ENCODE results near the gene GNA12. TPM values are rescaled to one million over a fixed set of nuclear protein-coding genes. Genes with fewer than 3 reads are reported as not detected.

The GNA12 gene
- total and polyA plus RNA-seq, 9 of the 15 experiments (the other 6 are each of a cell fraction or from before 2014, with no cell fraction given), result 0.65 to 32.7 (median 9.6) TPM

DNA sequence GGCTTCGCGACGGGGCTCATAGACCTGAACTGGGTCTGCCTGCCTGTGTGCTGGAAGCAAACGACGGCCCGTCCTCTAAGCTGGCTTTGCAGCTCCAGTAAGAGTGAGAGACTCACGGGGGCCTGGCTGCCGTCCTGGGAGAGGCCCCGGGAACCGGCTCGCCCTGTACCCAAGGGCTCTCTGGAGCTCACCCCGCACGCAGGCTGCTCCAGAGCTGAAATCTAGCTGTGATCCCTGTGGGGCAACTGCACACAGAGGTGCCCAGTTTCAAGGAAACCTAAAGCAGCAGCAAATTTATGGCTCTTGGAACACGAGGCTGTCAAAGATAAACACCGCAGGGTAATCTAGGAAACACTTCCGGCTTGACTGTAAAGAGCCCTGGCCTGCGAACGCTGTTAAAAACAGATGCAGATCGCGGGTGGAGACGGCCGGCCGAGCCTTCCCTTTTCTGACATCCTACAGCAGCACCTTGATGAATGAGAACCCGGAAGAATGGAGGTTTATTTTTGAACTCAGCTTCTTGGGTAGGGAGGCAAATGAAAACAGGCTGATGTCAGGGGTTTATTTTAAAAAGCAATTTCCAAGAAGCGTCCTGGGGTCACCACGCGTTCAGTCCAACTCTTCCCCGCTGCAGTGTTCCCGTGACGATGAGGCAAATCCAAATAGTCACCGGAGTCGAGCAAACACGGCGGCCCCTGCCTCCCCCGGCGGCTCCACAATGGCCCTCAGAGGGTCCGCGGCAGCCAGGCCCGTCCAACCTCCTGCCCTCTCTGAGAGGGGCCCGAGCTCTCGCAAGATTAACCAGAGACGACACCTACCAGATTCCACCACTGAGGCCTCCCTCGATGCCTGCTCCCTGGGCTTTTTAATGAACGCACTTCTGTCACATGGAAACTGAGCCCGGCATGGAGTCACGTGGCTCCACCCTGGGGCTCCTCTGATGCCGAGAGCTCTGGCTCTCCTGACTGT, 126.5 kb downstream of the GNA12 start (continued):
- peak; percentile 54; the same call in 1 of the 2 replicates for TF ChIP-seq ZBTB40 (IDR thresholded peaks at IDR 0.05)
- no peak for TF ChIP-seq ZBTB40 (CRISPR knock-in tag; IDR thresholded peaks at IDR 0.05)
- TF ChIP-seq XRCC5 (IDR thresholded peaks at IDR 0.05; ENCODE audit: low read depth, low read length), result 0 out of 2 replicates have a peak, but pooled peaks have one; percentile 16
- peak; percentile 86 for TF ChIP-seq NR2C1 (IDR thresholded peaks at IDR 0.05)
- peak; percentile 87 for TF ChIP-seq NR2C1 (tag; IDR thresholded peaks at IDR 0.05)
- peak; percentile 59 for TF ChIP-seq GATA2 (CRISPR knock-in tag; IDR thresholded peaks at IDR 0.05)
- TF ChIP-seq, protein P1, sequence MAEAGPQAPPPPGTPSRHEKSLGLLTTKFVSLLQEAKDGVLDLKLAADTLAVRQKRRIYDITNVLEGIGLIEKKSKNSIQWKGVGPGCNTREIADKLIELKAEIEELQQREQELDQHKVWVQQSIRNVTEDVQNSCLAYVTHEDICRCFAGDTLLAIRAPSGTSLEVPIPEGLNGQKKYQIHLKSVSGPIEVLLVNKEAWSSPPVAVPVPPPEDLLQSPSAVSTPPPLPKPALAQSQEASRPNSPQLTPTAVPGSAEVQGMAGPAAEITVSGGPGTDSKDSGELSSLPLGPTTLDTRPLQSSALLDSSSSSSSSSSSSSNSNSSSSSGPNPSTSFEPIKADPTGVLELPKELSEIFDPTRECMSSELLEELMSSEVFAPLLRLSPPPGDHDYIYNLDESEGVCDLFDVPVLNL (CRISPR knock-in tag; IDR thresholded peaks at IDR 0.05; ENCODE audit: low read depth), result no peak
- 0 out of 2 replicates have a peak, but pooled peaks have one; percentile 50 for TF ChIP-seq KLF1 (tag; IDR thresholded peaks at IDR 0.05)
- 0 out of 2 replicates have a peak, but pooled peaks have one; percentile 19 for TF ChIP-seq TRIM28 (IDR thresholded peaks at IDR 0.05)
- TF ChIP-seq SP1 (CRISPR knock-in tag; IDR thresholded peaks at IDR 0.05), result 0 out of 2 replicates have a peak, but pooled peaks have one; percentile 42
- TF ChIP-seq JUN (IDR thresholded peaks at IDR 0.05; ENCODE audit: borderline replicate concordance, low read depth, low read length), result no peak
- 0 out of 2 replicates have a peak, but pooled peaks have one; percentile 24 for TF ChIP-seq JUN (CRISPR knock-in tag; IDR thresholded peaks at IDR 0.05; ENCODE audit: borderline replicate concordance)
- TF ChIP-seq RBFOX2 (IDR thresholded peaks at IDR 0.05; ENCODE audit: low read depth, low read length), result peak; percentile 67
- TF ChIP-seq PKNOX1 (IDR thresholded peaks at IDR 0.05), result peak; percentile 84
- TF ChIP-seq ERF (CRISPR knock-in tag; IDR thresholded peaks at IDR 0.05), result no peak; the same call in 1 of the 2 replicates
- TF ChIP-seq TEAD2 (tag; IDR thresholded peaks at IDR 0.05), result peak; percentile 37; the same call in 1 of the 2 replicates

Measured in K562 (cell line).